Natural killer cell (primary cell): Measurements from ENCODE around the gene FAM83F. TPM values are rescaled to one million over a fixed set of nuclear protein-coding genes. Genes with fewer than 3 reads are reported as not detected.

Source experiments
- ATAC-seq, 3 donors: fragments of 150-1000 bp in 2 of 3; fragments of 200-7000 bp in 1 of 3; cut with Tn5 transposase; 1 replicate in 1 of 3; 2 replicates in 2 of 3; pipeline ENCODE4 v1.10.0; 2021; ENCODE audit warnings: mild to moderate bottlenecking in 2 of 3, moderate library complexity in 2 of 3
- DNase-seq, 2 donors: peaks; one replicate each; pipeline versions ENCODE4 v3.0.0 to v3.0.0-alpha.2; 2013 to 2021; ENCODE audit warnings: mixed read lengths in 1 of 2
- H3K27ac ChIP-seq: one replicate; pipeline ENCODE4 v1.5.1; 2013; ENCODE audit warnings: mild to moderate bottlenecking, low read length
- H3K27me3 ChIP-seq: one replicate; pipeline ENCODE4 v1.6.1; 2013; ENCODE audit warnings: low read length; ENCODE audit not compliant: control insufficient read depth, insufficient read depth
- H3K36me3 ChIP-seq: one replicate; pipeline ENCODE4 v1.6.1; 2013; ENCODE audit warnings: low read length; ENCODE audit not compliant: control insufficient read depth, insufficient read depth
- H3K4me1 ChIP-seq: one replicate; pipeline ENCODE4 v1.6.1; 2013; ENCODE audit warnings: low read length; ENCODE audit not compliant: control insufficient read depth, insufficient read depth
- H3K4me3 ChIP-seq: one replicate; pipeline ENCODE4 v1.5.1; 2013; ENCODE audit warnings: low read length
- H3K9me3 ChIP-seq: one replicate; pipeline ENCODE4 v1.6.1; 2013; ENCODE audit warnings: low read length; ENCODE audit not compliant: control insufficient read depth, insufficient read depth
- H3K27ac Mint-ChIP-seq, 2 donors: one replicate each; pipeline ENCODE4 v1.8.0; 2022; ENCODE audit warnings: mild to moderate bottlenecking in 2 of 2, mixed read lengths in 2 of 2, moderate library complexity in 1 of 2
- H3K27me3 Mint-ChIP-seq, 2 donors: one replicate each; pipeline ENCODE4 v1.8.0; 2022; ENCODE audit warnings: low read depth in 2 of 2, mixed read lengths in 2 of 2
- H3K36me3 Mint-ChIP-seq: one replicate; pipeline ENCODE4 v1.8.0; 2022; ENCODE audit warnings: mixed read lengths
- H3K4me1 Mint-ChIP-seq, 2 donors: one replicate each; pipeline ENCODE4 v1.8.0; 2022; ENCODE audit warnings: mixed read lengths in 2 of 2
- H3K4me3 Mint-ChIP-seq: one replicate; pipeline ENCODE4 v1.8.0; 2022; ENCODE audit warnings: mild to moderate bottlenecking, moderate library complexity, mixed read lengths
- H3K9me3 Mint-ChIP-seq, 2 donors: one replicate each; pipeline ENCODE4 v1.8.0; 2022; ENCODE audit warnings: mixed read lengths in 2 of 2
- CTCF ChIP-seq: fragments of 200-600 bp; IDR thresholded peaks from one replicate; pipeline ENCODE4 v1.8.0; 2022; ENCODE audit warnings: antibody characterized with exemption
- WGBS: methylation state at CpG from one replicate; pipeline ENCODE4 v1.1.7; 2013; ENCODE audit warnings: missing lambda C conversion rate; ENCODE audit not compliant: insufficient coverage; 5-methylcytosine and 5-hydroxymethylcytosine counted together
- intact Hi-C: fragments of 100-400 bp; cut with micrococcal nuclease; formaldehyde crosslinking; loops from one replicate; pipeline ENCODE4 v1.14.2; 2022
- total RNA-seq, 4 donors: library from RNA; stranded (reverse); fragments of 120-200 nt in 1 of 4; gene quantifications; one replicate each; pipeline versions ENCODE4 v1.2.3 to v1.2.4, GENCODE V29; 2013 to 2022

FAM83F gene
- total RNA-seq, 3 donors from 2014 or later (not counting 1 experiment from before 2014, with no cell fraction given) = 1.0 to 7.5 TPM; not detected in 1

DNA sequence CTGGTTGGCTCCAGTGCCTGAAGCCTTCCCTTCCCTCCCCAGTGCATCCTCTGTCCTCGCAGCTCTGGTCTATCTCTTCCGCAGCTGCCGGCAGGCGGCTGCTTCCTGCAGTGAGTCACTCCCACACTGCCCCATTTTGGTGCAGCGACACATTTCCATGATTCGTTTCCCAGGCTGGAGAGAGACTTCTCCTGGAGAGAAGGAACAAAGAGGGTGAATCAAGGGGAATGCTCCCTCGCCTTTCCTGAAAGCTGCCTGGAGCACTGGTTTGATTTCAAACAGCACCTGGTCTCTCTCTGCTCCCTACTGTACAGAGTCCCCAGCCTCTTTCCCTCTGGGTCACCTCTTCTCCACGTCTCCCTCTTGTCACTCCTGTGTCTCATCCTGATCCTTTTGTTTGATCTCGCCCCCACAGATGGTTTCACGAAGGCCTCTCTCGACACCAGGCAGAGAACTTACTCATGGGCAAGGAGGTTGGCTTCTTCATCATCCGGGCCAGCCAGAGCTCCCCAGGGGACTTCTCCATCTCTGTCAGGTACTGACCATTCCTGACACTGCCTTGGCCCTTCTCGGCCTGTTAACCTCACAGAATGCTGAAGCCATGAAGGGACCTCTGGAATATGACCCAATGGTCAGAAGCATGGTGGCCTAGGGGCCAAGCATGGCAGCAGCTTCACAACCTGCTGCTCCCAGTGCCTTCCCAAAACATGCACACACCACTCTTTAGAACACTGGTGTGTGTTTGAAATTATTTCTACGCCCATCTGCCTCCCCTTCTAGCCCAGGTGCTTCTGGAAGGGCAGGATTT, 34.9 kb upstream of the FAM83F start, which contains the start of gene TMA7B:
Gene TMA7B (plus strand): TSS at position 758 of the 808 bp plus-strand sequence. CDS start 3,978 bp downstream, outside the sequence.
- Histone ChIP-seq H3K36me3 (peaks cover 54% of the 10 kb centered on the region), H3K4me1 (peaks cover 69% of the 10 kb centered on the region), H3K27ac (peak within 1 kb of the TSS; percentile 63), H3K4me3 (no peak within 1 kb of the TSS), H3K27me3 (no peaks in the 10 kb centered on the region), H3K9me3 (no peaks in the 10 kb centered on the region)
- TF ChIP-seq CTCF = no peak
- ATAC-seq (peak in 1 of 3 donors; percentile 8), DNase-seq (peak in 1 of 2 donors; percentile 68)
- H3K4me1 Mint-ChIP-seq = peaks cover 73 to 76% of the 10 kb centered on the region in 2 donors
- no peaks in the 10 kb centered on the region for H3K27me3 Mint-ChIP-seq
- peaks cover 20% of the 10 kb centered on the region for H3K36me3 Mint-ChIP-seq
- WGBS = 64% methylated on average over 14 of the region's 14 CpGs
- intact Hi-C loops = loop anchor here (2.0 to 5.0 kb wide), 3 partner anchors 33 to 287 kb away; no protein-coding TSS in a partner anchor
- H3K4me3 Mint-ChIP-seq = peak within 1 kb of the TSS; percentile 86
- no peaks in the 10 kb centered on the region for H3K9me3 Mint-ChIP-seq
- peak within 1 kb of the TSS; percentile 72 to 87 for H3K27ac Mint-ChIP-seq

GRCh38 chr22:39960791-39961746, 33.7 kb upstream of the FAM83F start:
- DNase-seq = peak; percentile 69 to 81
- intact Hi-C loops = loop anchor here (1.0 to 5.0 kb wide), 4 partner anchors 34 to 286 kb away; partner anchors contain the start of gene GRAP2
- no peaks in the 10 kb centered on the region for H3K27me3 Mint-ChIP-seq
- no peak overlapping the region for H3K4me3 ChIP-seq
- H3K36me3 ChIP-seq = peaks cover 56% of the 10 kb centered on the region
- no peaks in the 10 kb centered on the region for H3K9me3 ChIP-seq
- H3K4me1 ChIP-seq = peaks cover 65% of the 10 kb centered on the region
- H3K36me3 Mint-ChIP-seq = peaks cover 29% of the 10 kb centered on the region
- H3K4me3 Mint-ChIP-seq = peak overlapping the region; percentile 86
- 25% methylated on average over 11 of the region's 13 CpGs for WGBS
- H3K27me3 ChIP-seq = no peaks in the 10 kb centered on the region
- H3K27ac Mint-ChIP-seq = peak overlapping the region; percentile 72 to 87
- no peaks in the 10 kb centered on the region for H3K9me3 Mint-ChIP-seq
- H3K4me1 Mint-ChIP-seq = peaks cover 67 to 70% of the 10 kb centered on the region in 2 donors
- ATAC-seq = peak; percentile 95 to 99 (median 98)
- no peak for TF ChIP-seq CTCF
- H3K27ac ChIP-seq = peak overlapping the region; percentile 63

GRCh38 chr22:39962071-39962470, 32.7 kb upstream of the FAM83F start:
- ATAC-seq (no peak), DNase-seq (no peak)
- Mint-ChIP-seq H3K27me3 (no peaks in the 10 kb centered on the region), H3K9me3 (no peaks in the 10 kb centered on the region), H3K4me1 (peaks cover 61 to 64% of the 10 kb centered on the region in 2 donors), H3K27ac (peak overlapping the region; percentile 72 to 87), H3K4me3 (peak overlapping the region; percentile 86), H3K36me3 (peaks cover 38% of the 10 kb centered on the region)
- H3K27me3 ChIP-seq = no peaks in the 10 kb centered on the region
- no peak overlapping the region for H3K4me3 ChIP-seq
- no peaks in the 10 kb centered on the region for H3K9me3 ChIP-seq
- TF ChIP-seq CTCF = no peak
- WGBS = 80% methylated on average over 1 of the region's 9 CpGs
- peaks cover 55% of the 10 kb centered on the region for H3K4me1 ChIP-seq
- intact Hi-C loops = loop anchor here (5.0 kb wide), 2 partner anchors 35 to 285 kb away; no protein-coding TSS in a partner anchor
- H3K27ac ChIP-seq = peak overlapping the region; percentile 40
- peaks cover 61% of the 10 kb centered on the region for H3K36me3 ChIP-seq
